ENCODE results near the gene MEX3D.
A peak's percentile ranks its signal among the peaks of the same experiment; 100 is the strongest.

Gene MEX3D

GRCh38 chr19:1566392-1567115, 1.6 kb downstream of the MEX3D start:
- TF ChIP-seq, protein P1, sequence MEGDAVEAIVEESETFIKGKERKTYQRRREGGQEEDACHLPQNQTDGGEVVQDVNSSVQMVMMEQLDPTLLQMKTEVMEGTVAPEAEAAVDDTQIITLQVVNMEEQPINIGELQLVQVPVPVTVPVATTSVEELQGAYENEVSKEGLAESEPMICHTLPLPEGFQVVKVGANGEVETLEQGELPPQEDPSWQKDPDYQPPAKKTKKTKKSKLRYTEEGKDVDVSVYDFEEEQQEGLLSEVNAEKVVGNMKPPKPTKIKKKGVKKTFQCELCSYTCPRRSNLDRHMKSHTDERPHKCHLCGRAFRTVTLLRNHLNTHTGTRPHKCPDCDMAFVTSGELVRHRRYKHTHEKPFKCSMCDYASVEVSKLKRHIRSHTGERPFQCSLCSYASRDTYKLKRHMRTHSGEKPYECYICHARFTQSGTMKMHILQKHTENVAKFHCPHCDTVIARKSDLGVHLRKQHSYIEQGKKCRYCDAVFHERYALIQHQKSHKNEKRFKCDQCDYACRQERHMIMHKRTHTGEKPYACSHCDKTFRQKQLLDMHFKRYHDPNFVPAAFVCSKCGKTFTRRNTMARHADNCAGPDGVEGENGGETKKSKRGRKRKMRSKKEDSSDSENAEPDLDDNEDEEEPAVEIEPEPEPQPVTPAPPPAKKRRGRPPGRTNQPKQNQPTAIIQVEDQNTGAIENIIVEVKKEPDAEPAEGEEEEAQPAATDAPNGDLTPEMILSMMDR (IDR thresholded peaks at IDR 0.05; ENCODE audit: low read depth, low read length): no peak
- peak overlapping the region; percentile 62 for H3K4me3 ChIP-seq (ENCODE audit: low read depth, low read length)
- in situ Hi-C loops (cut with HindIII; ENCODE audit: low sequenced_read_pairs): no loop called here
- peak; percentile 88 for DNase-seq (ENCODE audit: low read depth, low spot score)

DNA sequence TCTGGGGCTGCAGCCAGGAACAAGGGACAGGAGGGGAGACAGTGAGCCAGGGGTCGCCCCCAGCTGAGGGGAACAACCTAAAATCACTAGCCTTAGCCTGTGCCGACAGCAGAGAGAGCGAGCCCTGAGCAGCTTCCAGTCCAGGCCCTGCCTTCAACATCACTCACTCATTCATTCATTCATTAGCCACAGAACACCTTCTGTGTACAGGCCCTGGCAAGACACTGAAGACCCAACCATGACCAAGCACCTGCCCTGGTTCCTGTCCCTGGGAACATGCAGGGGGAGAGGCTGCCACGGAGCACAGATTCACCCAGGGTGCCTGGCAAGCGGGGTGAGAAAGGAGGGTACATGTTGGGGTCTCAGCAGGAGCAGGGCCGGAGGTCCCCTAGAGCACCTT, 4.9 kb downstream of the MEX3D start:
- in situ Hi-C loops (cut with HindIII; ENCODE audit: low sequenced_read_pairs): no loop called here
- H3K4me3 ChIP-seq (ENCODE audit: low read depth, low read length): no peak overlapping the region

DNA sequence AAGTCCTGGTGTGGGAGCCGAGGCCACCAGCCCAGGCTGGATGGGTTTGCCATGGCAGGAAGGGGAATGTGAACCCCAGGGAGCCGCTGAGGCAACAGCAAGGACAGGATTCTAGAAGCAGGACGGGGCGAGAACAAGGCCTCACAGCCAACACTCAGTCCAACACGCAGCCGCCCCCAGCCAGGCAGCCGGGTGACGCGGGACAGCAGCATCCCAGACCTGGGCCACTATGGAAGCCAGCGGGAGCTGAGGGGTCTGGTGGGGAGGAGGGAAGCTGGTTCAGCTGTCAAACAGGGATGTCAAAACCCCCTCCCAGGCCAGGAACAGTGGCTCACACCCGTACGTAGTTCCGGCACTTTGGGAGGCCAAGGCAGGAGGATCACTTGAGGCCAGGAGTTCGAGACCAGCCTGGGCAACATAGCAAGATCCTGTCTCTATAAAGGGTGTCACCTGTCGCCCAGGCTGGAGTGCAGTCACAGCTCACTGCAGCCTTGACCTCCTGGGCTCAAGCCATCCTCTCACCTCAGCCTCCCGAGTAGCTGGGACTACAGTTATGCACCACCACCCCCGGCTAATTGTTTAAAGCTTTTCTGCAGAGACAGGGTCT, 6.8 kb downstream of the MEX3D start:
- in situ Hi-C loops (cut with HindIII; ENCODE audit: low sequenced_read_pairs): no loop called here
- no peak for DNase-seq (ENCODE audit: low read depth, low spot score)
- TF ChIP-seq, protein P1 (IDR thresholded peaks at IDR 0.05; ENCODE audit: low read depth, low read length): no peak

More for the DNA sequence above, 4.9 kb downstream of the MEX3D start:
- TF ChIP-seq, protein P1 (IDR thresholded peaks at IDR 0.05; ENCODE audit: low read depth, low read length): no peak
- DNase-seq (ENCODE audit: low read depth, low spot score): no peak

GRCh38 chr19:1560286-1560882, 7.7 kb downstream of the MEX3D start:
- in situ Hi-C loops (cut with HindIII; ENCODE audit: low sequenced_read_pairs): no loop called here
- TF ChIP-seq, protein P1 (IDR thresholded peaks at IDR 0.05; ENCODE audit: low read depth, low read length): no peak
- no peak for DNase-seq (ENCODE audit: low read depth, low spot score)
- no peak overlapping the region for H3K4me3 ChIP-seq (ENCODE audit: low read depth, low read length)

More for the DNA sequence above, 6.8 kb downstream of the MEX3D start:
- H3K4me3 ChIP-seq (ENCODE audit: low read depth, low read length): no peak overlapping the region

GRCh38 chr19:1558552-1558951, 9.6 kb downstream of the MEX3D start:
- H3K4me3 ChIP-seq (ENCODE audit: low read depth, low read length): no peak overlapping the region
- TF ChIP-seq, protein P1 (IDR thresholded peaks at IDR 0.05; ENCODE audit: low read depth, low read length): no peak
- no peak for DNase-seq (ENCODE audit: low read depth, low spot score)
- in situ Hi-C loops (cut with HindIII; ENCODE audit: low sequenced_read_pairs): no loop called here

GRCh38 chr19:1556390-1557070, 11.6 kb downstream of the MEX3D start:
- in situ Hi-C loops (cut with HindIII; ENCODE audit: low sequenced_read_pairs): no loop called here
- TF ChIP-seq, protein P1 (IDR thresholded peaks at IDR 0.05; ENCODE audit: low read depth, low read length): no peak
- DNase-seq (ENCODE audit: low read depth, low spot score): no peak
- no peak overlapping the region for H3K4me3 ChIP-seq (ENCODE audit: low read depth, low read length)

Data from astrocyte of the spinal cord (primary cell).